Epidermal melanocyte (primary cell): ENCODE results near the gene BMP3.

Source experiments
- DNase-seq: peaks from one replicate; pipeline ENCODE4 v3.0.0; 2011; ENCODE audit warnings: low spot score; ENCODE audit not compliant: insufficient read length

Gene BMP3

DNA sequence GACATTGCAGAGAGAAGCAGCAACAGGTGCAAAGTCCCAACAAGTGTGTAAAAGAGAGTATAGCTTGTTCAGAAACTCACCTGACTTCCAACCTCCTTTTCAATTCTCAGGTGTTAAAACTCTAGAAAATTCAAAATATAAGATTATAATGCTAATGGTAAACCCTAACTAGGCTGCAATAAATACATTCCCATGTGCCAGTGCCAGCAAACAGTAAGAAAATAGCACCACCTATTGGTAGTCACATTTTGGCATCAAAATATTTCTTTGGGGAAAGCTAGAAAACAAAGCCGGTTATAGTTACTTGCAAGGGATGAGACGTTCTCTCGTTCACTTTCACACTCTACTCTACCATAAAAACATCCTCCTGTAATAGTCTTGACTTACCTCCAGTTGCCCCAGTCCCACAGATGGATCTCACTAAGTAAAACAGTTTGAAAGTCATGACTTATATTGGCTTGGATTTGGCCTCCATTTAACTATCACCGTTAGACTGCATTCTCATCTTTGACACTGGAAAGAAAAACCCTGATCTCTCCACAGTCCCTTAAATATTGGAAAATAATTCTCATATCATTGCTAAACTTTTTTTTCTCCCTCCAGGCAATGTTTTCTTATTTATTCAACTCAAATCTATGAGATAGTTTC, 9.6 kb downstream of the BMP3 start:
- no peak for DNase-seq

DNA sequence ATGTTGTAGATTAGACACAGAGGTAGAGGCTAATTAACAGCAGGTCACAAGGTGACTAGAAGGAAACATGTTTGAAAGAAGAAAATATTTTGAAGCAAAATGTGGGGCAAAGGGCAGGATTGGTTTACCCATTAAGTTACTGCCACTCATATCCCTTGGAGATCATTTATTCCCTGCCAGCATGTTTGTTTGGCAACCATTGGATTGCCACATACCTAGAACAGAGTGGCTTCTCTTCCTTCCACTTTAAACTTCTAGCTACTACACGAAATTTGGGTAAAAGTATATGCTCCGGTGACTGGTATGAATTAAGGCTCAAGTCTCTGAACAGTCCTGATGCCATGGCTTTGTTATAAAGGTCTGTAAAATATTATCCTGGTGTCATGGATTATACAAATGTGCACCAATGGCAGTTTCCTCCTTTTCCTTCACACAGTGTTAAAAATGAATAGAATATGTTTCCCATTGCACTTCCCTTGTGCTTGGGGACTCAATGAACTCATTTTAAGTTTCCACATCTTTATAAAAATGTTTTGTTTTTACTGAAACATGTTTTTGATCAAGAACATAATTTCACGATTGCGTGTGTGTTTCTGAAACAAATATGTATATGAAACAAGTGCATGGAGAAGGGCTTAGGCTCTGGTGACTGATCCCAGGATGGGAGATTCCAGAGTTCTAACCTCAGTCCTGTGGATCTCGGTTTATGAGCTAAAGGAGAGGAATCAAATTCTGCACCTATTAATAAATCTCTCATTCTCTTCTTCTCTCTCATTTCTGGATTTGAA, 12.3 kb downstream of the BMP3 start:
- no peak for DNase-seq

DNA sequence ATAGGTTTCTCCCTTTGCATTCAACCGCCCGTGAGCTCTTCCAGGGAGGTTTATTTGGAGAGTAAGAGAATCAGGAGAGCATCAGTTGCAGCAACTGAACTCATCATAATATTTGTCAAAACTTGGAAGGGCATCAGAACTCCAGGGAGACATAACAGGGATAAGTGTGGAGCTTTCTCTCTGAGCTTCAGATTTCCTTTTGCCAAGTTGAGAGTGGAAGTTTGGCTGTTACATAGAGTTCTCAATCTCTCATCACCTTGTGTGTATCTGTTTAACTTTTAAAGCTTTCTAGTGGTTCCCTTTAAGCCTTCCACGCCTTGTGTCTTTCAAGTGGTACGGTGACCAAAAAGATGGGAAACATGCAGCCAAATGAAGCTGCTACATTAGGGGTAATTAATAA, 18.8 kb downstream of the BMP3 start:
- DNase-seq, result no peak

DNA sequence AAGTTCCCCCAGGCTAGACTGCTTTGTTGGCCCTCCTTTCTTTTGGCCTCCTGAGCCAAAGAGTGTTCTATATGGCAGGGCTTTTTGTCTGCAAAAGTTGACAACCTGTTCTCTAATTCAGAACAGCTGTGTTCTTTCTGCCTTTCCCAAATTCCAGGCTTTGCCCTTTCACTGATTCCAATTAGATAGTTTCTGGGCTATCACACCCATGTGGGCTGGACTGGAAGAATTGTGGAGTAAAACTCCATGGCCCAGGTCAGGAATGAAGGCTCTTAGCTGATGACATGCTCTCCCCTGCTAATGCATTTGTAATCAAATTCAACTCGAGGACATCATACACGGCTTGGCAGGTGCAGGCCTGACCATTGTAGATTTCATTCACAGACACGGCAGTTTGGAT, 19.4 kb downstream of the BMP3 start:
- DNase-seq, result no peak

DNA sequence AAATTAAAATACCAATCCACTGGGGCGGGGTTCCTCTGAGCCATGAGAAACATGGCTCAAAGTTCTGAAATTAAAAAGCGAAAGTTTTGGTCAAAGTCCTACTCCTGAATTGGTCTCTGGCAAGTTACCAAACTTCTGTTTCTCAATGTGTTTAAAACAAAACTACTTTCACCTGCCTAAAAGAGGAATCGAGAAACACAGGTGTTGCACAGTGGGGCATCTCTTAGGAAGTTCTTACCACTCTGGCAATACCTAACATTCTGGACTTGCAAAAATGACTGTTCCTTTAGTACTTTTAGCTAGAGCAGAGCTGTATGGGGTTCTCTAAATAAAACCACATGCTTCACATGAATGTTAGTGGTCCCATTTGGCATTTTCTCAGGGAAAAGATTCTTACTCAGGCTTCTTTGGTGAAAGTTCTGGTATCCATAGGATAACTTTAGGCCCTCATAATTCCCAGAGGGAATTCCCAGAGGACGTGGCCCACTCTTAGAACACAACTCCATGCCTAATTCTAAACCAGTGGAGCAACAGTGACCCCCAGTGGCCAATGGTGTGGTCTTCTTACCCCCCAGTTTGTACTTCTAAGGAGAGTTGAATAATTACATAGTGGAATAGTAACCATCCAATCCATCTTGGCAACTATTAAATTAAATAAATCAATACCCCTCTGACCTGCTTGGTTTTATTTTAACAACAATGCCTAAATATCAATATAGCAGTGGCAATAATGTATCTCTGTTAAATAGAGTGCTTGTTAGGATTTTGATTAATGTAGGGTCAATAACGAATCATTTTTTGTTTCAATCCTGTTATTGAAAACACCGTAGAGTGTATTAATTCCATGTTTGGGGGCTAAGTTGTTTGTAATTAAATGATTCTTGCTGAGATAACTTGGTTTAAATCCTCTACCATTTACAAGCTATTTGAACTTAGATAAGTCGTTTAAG, 21.9 kb downstream of the BMP3 start:
- DNase-seq, result no peak

DNA sequence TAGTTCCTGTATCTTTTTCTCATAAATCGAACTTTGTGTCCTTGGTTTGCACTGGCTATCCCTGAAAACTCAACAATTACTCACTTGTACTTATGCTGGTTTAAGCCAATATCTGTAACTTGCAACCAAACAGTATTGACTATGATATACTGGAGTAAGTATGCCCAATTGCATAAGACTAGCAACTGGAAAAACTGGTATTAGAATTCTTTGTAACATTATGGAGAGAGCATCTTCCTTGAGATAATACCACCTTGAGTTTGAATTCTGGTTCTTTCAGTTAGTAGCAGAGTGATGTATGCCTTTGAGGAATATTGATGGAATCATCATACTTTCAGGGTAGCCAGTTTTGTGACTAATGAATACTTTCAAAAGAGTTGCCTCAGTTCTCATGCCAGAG, 28.1 kb downstream of the BMP3 start:
- no peak for DNase-seq

DNA sequence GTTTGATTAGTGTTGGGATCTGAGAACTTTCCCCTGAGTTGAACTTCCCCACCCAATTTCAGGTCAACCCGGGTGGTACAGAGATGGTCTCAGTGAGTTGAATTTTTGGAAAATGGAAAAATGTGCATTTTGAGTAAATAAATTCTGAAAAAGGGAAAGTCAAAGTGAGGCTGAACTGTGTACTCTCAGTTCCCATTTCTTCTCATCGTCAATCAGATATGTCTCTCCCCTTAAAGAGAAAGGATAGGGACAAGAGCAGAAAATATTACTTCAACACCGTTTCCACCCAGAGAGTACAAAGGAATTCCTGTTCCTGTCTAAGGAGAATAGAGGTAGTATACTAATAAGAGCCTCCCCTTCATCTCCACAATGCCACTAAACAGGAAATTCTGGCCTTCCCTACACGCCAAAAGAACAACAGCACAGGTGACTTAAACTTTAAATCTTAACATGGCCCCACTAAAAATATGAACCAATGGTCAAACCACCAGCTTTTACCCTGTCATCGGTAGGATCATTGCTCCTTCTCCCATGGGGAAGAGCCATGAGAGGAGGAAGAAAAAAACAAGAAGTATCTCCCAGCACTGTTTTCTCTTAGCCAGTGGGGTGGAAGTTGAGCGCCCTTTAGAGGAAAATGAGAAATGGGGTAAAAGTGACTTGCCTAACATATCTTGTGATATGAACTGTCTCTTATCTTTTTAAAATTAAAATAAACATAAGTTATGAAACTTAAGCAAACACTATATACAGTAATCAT, 30.3 kb downstream of the BMP3 start:
- no peak for DNase-seq

DNA sequence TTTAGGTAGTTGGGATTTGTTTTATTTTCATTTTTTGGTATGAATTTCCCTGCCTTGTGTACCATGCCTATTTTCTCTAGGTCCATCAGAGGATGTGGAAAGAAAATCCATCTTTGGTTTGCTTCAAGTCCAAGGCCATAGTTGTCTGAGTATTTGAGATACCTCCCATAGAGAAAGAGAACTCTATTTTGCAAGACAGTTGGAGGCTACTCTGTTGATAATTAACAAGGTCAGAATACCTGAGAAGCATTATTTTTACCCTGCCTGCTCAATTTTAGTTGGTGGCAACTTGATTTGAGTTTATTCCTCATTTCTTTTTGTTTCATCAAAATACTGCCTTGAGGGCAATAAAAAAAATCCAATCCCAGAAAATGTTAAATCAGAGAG, 30.8 kb downstream of the BMP3 start:
- DNase-seq, result no peak

DNA sequence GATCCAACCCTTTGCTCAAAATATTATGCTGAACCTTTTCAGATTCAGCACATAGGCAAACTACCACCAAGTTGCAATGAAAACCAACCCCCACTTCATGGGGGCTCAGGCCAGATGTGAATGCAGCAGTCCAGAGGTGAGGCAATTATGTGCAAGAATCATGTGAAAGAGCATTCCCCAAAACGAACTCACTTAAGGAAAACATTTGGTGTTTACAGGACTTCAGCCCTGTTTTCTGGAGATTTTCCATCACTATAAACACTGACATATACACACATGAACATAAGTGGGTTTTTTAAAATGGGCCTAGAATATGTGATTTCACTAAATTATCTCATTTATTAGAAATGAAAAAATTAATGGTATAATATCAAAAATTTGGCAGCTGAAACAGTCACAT, 31.5 kb downstream of the BMP3 start:
- DNase-seq, result no peak

DNA sequence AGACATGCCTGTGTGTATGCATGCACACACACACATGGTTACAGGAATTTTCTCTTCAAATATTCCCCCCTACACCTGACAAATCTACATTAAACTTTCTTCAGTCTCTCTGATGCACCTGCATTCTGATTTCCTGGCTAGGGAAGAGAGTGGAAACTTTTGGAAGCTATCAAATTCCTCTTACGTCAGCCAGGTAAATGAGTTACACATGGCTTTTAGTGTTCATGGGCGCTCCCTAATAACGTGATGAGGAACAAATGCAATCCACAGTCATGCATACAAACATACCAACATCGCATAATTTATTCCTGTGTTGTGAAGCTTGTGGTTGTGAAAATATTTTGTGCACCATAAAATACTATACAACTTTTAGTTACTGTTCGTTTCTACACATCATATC, 34.9 kb downstream of the BMP3 start:
- no peak for DNase-seq

DNA sequence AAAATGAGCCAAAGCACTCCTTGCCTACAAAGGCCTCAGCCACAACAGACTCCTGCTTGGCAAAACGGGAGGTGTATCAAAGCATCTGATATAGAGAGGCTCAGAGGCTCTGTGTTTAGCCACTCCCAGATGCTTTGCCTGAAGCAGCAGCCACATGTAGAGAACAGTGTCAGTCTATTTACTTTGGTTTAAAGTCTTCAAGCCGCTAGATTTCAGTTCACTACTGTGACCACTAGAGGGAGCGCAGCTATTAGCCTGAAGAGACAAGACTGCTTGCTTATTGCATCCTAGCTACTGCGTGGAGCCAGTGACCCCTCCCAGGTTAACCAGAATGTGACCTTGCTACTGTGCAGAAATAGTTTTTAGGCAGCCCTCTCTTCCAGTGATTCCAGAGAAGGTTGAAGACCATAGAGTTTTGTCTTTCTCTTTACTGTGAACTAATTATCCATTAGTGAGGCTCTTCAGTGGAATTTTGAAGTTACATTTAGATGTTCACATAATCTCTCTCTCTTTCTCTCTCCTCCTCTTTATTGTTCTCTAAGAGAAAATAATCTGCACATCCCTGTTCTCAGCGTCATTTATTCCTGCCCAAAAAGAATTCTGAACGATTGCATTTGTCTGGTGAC, 39.3 kb downstream of the BMP3 start:
- peak; percentile 29 for DNase-seq

DNA sequence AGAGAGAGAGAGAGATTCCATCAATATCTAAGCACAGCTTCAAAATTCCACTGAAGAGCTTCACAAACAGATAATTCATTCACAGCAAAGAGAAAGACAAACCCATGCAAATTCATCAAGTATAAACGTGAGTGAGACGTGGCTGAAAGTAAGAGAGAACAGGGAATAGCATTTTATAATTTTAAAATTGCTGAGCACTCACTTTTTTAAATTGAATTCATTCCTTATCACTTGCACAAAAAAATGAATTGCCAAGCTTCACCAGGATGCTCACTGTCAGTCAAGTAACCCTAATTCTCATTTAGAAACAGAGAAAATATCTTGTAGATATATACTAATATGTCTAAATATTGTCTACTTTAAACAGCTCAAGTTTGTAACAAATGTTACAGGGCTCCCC, 40.5 kb downstream of the BMP3 start:
- DNase-seq, result no peak

DNA sequence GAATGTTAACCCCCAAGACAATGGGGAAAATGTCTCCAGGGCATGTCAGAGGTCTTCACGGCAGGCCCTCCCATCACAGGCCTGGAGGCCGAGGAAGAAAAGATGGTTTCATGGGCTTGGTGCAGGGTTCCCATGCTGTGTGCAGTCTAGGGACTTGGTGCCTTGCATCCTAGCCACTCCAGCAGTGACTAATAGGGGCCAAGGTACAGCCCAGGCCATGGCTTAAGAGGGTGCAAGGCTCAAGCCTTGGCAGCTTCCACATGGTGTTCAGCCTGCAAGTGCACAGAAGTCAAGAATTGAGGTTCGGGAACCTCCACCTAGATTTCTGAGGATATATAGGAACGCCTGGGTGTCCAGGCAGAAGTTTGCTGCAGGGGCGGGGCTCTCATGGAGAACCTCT, 50.6 kb downstream of the BMP3 start:
- DNase-seq, result no peak

DNA sequence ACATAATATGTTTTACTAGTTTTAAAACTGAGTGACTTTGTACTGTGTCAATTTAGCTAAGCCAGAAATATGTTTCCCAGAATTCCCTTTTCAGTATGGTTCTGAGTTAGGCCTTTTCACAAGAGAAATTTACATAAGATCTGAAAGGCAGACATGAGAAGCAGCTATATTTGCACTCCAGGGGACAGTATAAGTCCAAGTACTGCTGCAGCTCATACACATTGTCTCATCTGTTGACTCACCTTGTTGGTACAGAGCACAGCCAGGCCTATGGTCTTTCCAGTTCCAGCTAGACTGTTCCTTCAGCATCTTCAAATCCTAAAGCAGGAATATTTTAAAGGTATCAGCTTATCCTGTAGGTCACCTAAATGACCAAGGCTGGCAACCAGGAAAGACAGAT, 53.5 kb downstream of the BMP3 start:
- no peak for DNase-seq

DNA sequence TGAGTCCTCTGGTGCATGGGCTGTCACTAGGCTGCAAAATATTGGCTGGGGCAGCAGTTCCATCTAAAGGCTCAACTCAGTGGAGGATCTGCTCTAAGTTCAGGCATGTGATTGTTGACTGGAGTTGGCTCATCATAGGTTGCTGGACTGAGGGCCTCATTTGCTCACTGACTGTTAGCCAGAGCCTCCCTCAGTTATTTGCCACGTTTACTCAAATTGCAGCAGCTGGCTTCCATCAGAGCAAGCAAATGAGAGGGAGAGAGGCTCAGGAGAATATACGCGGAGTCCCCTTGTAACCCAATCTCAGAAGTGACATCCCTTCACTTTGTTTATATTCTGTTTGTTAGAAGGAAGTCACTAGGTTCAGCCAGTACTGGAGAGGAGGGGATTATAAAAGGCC, 54.1 kb downstream of the BMP3 start:
- no peak for DNase-seq

DNA sequence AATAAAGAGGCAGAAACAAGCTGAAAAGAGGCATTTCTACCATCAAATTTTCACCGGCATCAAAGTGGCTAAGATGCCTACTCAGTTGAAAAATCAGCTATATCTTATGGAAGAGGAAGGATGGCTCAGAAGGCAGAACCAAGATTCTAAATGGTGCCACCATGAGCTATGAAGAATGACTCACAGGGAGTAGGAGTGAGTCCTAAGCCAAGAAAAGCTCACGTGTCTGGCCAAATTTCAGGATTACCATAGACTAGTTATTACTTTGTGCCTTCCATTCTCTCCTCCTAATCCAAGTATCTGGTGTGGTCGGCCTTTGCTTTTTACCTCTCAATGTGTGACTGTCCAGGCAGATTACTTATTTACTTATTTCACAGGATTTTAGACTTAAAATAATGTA, 54.8 kb downstream of the BMP3 start:
- DNase-seq, result no peak

DNA sequence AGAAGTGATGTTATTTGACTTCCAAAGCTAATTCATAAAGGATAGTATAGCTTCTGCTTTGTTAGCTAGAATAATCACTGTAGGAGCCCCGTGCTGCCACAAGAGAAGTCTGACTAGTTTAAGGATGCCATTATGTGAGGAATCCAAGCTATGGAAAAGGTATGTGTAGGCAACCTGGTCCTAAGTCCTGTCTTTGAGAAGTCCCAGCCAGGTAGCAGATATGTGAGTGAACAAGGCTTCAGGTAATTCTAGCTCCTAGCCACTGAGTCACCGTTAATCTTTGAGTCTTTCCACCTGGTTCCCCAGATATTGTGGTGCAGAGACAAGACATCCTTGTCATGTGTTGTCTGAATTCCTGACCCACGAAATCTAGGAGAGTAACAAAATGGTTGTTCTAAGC, 55.5 kb downstream of the BMP3 start:
- no peak for DNase-seq

DNA sequence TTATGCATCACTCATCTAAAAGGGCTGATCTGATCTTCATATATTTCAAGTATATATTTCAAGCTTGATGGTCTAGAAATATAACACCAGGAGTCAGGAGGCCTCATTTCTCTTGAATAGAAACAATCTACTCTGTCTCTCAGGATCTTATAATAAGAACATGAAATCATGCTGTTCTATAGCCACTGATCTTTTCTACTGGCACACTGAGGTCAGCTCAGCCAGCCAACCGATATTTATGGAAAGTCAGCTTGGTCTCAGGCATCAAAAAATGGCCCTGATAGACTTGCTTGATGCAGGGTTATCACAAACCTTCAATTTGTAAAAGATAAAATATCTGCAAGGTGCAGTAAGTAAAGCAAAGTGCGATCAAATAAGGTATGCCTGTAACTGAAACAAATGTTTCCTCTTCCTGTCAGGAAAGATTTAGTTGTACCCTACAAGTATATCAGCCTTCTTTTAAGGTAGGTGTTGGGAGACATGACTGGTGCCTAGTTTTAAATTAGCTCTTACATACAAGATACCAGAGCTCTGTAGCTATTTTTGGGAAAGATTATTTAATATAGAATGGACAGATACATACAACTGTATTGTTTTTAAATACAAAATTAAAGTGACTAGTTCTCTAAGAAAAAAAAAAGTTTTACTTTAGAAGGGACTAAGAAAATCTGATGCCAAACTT, 63.4 kb downstream of the BMP3 start:
- no peak for DNase-seq

DNA sequence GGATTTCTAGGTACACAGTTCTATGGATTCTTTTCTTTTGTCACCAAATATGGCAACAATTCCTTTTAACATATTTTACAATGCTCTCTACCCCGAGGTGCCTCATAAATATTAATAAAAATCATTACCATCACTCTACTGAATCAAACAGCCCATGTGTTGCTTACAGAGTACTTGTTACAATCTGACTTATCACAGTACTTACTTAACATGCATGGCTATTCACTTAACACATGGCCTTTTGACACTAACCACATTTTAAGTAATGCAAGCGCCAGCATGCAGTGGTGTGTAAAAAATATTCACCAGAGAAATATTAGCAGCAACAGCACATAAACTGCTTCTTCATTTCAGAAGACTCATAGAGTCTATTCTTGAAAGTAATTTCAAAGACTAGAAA, 64.9 kb downstream of the BMP3 start:
- DNase-seq, result no peak

DNA sequence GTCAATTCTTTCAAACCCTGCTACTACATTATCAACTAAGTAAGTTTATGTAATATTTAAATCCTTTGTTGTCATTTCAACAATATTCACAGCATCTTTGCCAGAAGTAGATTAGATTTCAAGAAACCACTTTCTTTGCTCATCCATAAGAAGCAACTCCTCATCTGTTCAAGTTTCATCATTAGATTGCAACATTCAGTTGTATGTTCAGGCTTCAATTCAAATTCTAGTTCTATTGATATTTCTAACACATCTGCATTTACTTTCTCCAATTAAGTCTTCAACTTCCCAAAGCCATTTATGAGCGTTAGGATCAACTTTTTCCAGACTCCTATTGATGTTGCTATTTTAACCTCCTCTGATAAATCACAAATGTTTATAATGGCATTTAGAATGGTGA, 66.1 kb downstream of the BMP3 start:
- DNase-seq, result no peak
